HCT116 (cell line): Measurements from ENCODE around the gene PLCG2. TPM values are rescaled to one million over a fixed set of nuclear protein-coding genes. Genes with fewer than 3 reads are reported as not detected.

Experiments used
- ATAC-seq: fragments of 200-7000 bp; cut with Tn5 transposase; 2 replicates; pipeline ENCODE4 v1.9.1; 2020; ENCODE audit warnings: mild to moderate bottlenecking, moderate library complexity
- BruUV-seq: library from RNA; stranded (reverse); fragments of 400-500 nt; replicated peaks from 2 replicates; lab custom pipeline; 2021; lab: Mats Ljungman, UMichigan
- CTCF ChIA-PET: fragments of 300-600 bp; sonication (Branson Sonifier 250); formaldehyde crosslinking; loops from one replicate; lab custom pipeline; 2021; ENCODE audit warnings: antibody characterized with exemption; lab: Charles Lee
- POLR2A ChIA-PET: fragments of 300-600, 350-600 bp; sonication (Branson Sonifier 250); formaldehyde crosslinking; loops from one replicate; lab custom pipeline; 2021; ENCODE audit warnings: antibody characterized with exemption; lab: Charles Lee
- RAD21 ChIA-PET, 2 experiments: fragments of 300-600 bp; sonication (Branson Sonifier 250); formaldehyde crosslinking; loops; one replicate each; lab custom pipeline; 2023; ENCODE audit warnings: low total read pairs in 2 of 2; ENCODE audit not compliant: uncharacterized antibody in 2 of 2, unreplicated experiment in 2 of 2, low non-redundant PET in 1 of 2; lab: Charles Lee
- DNase-seq: peaks from one replicate; pipeline ENCODE4 v3.0.0-alpha.2; 2010; ENCODE audit warnings: low read depth, low spot score
- H2AFZ ChIP-seq: fragments of 200-600 bp; shearing (Covaris generic), sonication (generic); 2 replicates; pipeline ENCODE4 v1.6.1; 2017; ENCODE audit warnings: low read depth, mixed run types, mixed read lengths, antibody characterized with exemption, low read length; ENCODE audit not compliant: poor library complexity, severe bottlenecking
- H3K27ac ChIP-seq: 2 replicates; pipeline ENCODE4 v1.5.1; 2012; ENCODE audit warnings: low read depth, low read length
- H3K27me3 ChIP-seq: fragments of 200-600 bp; sonication (generic); 2 replicates; pipeline ENCODE4 v1.6.1; 2016; ENCODE audit warnings: mixed run types, low read length, mixed read lengths; ENCODE audit not compliant: insufficient read depth
- H3K36me3 ChIP-seq, 2 experiments: fragments of 200-500 bp in 1 of 2; fragments of 200-600 bp in 1 of 2; sonication (Bioruptor generic) in 1 of 2; sonication (generic) in 1 of 2; 2 replicates each; pipeline versions ENCODE4 v1.5.1 to v1.6.1; 2014 to 2016; ENCODE audit warnings: low read length in 2 of 2, inconsistent platforms in 1 of 2, mixed read lengths in 1 of 2, mixed run types in 1 of 2; ENCODE audit not compliant: insufficient read depth in 2 of 2, control insufficient read depth in 1 of 2
- H3K4me1 ChIP-seq, 2 experiments: fragments of 200-600 bp in 1 of 2; sonication (generic) in 1 of 2; 2 replicates each; pipeline versions ENCODE4 v1.5.1 to v1.6.1; 2012 to 2017; ENCODE audit warnings: low read length in 2 of 2, inconsistent platforms in 1 of 2, mild to moderate bottlenecking in 1 of 2, mixed read lengths in 1 of 2, mixed run types in 1 of 2, moderate library complexity in 1 of 2; ENCODE audit not compliant: insufficient read depth in 2 of 2, control insufficient read depth in 1 of 2
- H3K4me2 ChIP-seq: fragments of 200-600 bp; sonication (generic); 2 replicates; pipeline ENCODE4 v1.6.1; 2017; ENCODE audit warnings: mixed run types, low read length, mixed read lengths
- H3K4me3 ChIP-seq, 2 experiments: fragments of 200-600 bp in 1 of 2; sonication (generic) in 1 of 2; replicated peaks in 1 of 2; 2 replicates each; pipeline ENCODE4 v1.5.1; 2011 to 2016; ENCODE audit warnings: low read length in 2 of 2, control low read depth in 1 of 2, low read depth in 1 of 2, mild to moderate bottlenecking in 1 of 2, mixed read lengths in 1 of 2, mixed run types in 1 of 2
- H3K79me2 ChIP-seq: fragments of 200-600 bp; sonication (generic); 2 replicates; pipeline ENCODE4 v1.6.1; 2017; ENCODE audit warnings: mild to moderate bottlenecking, mixed run types, low read length, moderate library complexity, mixed read lengths; ENCODE audit not compliant: insufficient read depth
- H3K9ac ChIP-seq: fragments of 200-600 bp; sonication (generic); 2 replicates; pipeline ENCODE4 v1.6.1; 2016; ENCODE audit warnings: low read length, mixed read lengths
- H3K9me2 ChIP-seq: fragments of 200-600 bp; sonication (generic), shearing (Covaris generic); 2 replicates; pipeline ENCODE4 v1.6.1; 2017; ENCODE audit warnings: mixed run types, mild to moderate bottlenecking, moderate library complexity; ENCODE audit not compliant: insufficient read depth
- H3K9me3 ChIP-seq, 2 experiments: fragments of 200-500 bp in 1 of 2; fragments of 200-600 bp in 1 of 2; sonication (Bioruptor generic) in 1 of 2; sonication (generic) in 1 of 2; 2 replicates each; pipeline ENCODE4 v1.6.1; 2014 to 2017; ENCODE audit warnings: low read length in 2 of 2, mixed read lengths in 2 of 2, inconsistent platforms in 1 of 2, low read depth in 1 of 2, mild to moderate bottlenecking in 1 of 2, mixed run types in 1 of 2, moderate library complexity in 1 of 2; ENCODE audit not compliant: control insufficient read depth in 1 of 2, insufficient read depth in 1 of 2
- H4K20me1 ChIP-seq: fragments of 200-600 bp; sonication (generic), shearing (Covaris generic); 2 replicates; pipeline ENCODE4 v1.6.1; 2017; ENCODE audit warnings: mixed run types, mild to moderate bottlenecking, moderate library complexity; ENCODE audit not compliant: insufficient read depth
- ATF3 ChIP-seq: IDR thresholded peaks from 2 replicates; pipeline ENCODE4 v1.6.1; 2012
- CEBPB ChIP-seq: IDR thresholded peaks from 2 replicates; pipeline ENCODE4 v1.6.1; 2012; ENCODE audit warnings: low read depth
- ELF1 ChIP-seq: IDR thresholded peaks from 2 replicates; pipeline ENCODE4 v1.6.1; 2012; ENCODE audit warnings: low read depth, borderline replicate concordance
- EZH2 ChIP-seq: fragments of 200-600 bp; sonication (generic); IDR thresholded peaks from 2 replicates; pipeline ENCODE4 v1.6.1; 2017; ENCODE audit warnings: antibody characterized with exemption, mixed run types
- JUND ChIP-seq: IDR thresholded peaks from 2 replicates; pipeline ENCODE4 v1.6.1; 2012
- MAX ChIP-seq: IDR thresholded peaks from 2 replicates; pipeline ENCODE4 v1.6.1; 2012
- POLR2A ChIP-seq: IDR thresholded peaks from 2 replicates; pipeline ENCODE4 v1.7.0; 2011; ENCODE audit warnings: borderline replicate concordance; ENCODE audit not compliant: insufficient read depth, insufficient read length; ENCODE audit errors: extremely low read depth
- POLR2AphosphoS5 ChIP-seq: IDR thresholded peaks from 2 replicates; pipeline ENCODE4 v1.6.1; 2011; ENCODE audit warnings: mild to moderate bottlenecking, low read depth, low read length, moderate library complexity
- RAD21 ChIP-seq: IDR thresholded peaks from 2 replicates; pipeline ENCODE4 v1.6.1; 2012; ENCODE audit warnings: low read depth, mild to moderate bottlenecking
- SIN3A ChIP-seq: IDR thresholded peaks from 2 replicates; pipeline ENCODE4 v1.6.1; 2012; ENCODE audit warnings: low read depth
- SP1 ChIP-seq: IDR thresholded peaks from 2 replicates; pipeline ENCODE4 v1.6.1; 2012; ENCODE audit warnings: low read depth
- SRF ChIP-seq: IDR thresholded peaks from 2 replicates; pipeline ENCODE4 v1.6.1; 2012; ENCODE audit warnings: low read depth
- TCF7L2 ChIP-seq: IDR thresholded peaks from 2 replicates; pipeline ENCODE4 v1.7.0; 2011; ENCODE audit warnings: borderline replicate concordance, inconsistent platforms; ENCODE audit not compliant: insufficient read depth, insufficient read length; ENCODE audit errors: extremely low read depth
- YY1 ChIP-seq: IDR thresholded peaks from 2 replicates; pipeline ENCODE4 v1.6.1; 2011; ENCODE audit warnings: low read length, low read depth, moderate library complexity, mild to moderate bottlenecking; ENCODE audit not compliant: insufficient replicate concordance; ENCODE audit errors: extremely low read depth
- ZFX ChIP-seq: fragments of 450-650 bp; IDR thresholded peaks from 2 replicates; pipeline ENCODE4 v1.6.1; 2017
- ZNF274 ChIP-seq: fragments of 200-500 bp; sonication (Bioruptor generic); IDR thresholded peaks from 2 replicates; pipeline ENCODE4 v1.6.1; 2014; ENCODE audit warnings: mild to moderate bottlenecking, low read depth, low read length, inconsistent platforms
- intact Hi-C: fragments of 100-400 bp; cut with micrococcal nuclease; formaldehyde crosslinking; loops from 2 replicates; pipeline ENCODE4 v1.10.0; 2022
- total RNA-seq: library from RNA; stranded (reverse); gene quantifications from one replicate; pipeline ENCODE4 v1.2.1, GENCODE V29; 2021; ENCODE audit not compliant: unreplicated experiment
- TF ChIP-seq, protein P1 (sequence below): IDR thresholded peaks from 2 replicates; pipeline ENCODE4 v1.6.1; 2011; ENCODE audit warnings: mild to moderate bottlenecking, low read length, moderate library complexity; ENCODE audit not compliant: insufficient replicate concordance; ENCODE audit errors: extremely low read depth
- TF ChIP-seq, protein P2 (sequence below): IDR thresholded peaks from 2 replicates; pipeline ENCODE4 v1.6.1; 2012; ENCODE audit warnings: low read depth

Gene PLCG2
- total RNA-seq, 1 experiment from 2014 or later, result 31.2 TPM

DNA sequence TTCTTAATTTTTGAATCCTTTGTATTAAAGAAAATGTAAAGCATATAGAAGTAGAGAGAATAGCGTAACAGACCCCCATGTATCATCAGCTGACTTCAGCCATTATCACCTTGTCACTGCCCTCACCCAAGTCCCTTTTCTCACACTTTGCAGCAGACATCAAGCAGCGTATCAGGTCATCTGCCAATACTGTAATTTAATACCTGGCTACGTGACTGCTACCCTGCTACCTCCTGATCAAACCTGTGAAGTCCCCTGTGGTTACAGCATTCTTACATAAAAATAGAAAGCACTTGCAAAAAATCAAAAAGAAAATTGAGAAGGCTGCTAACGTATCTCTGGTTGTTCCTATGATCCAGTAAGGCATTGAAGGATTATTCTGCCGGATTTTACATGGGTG is 96.4 kb downstream of the PLCG2 start:
- DNase-seq, result no peak
- Histone ChIP-seq H2AFZ (no peak overlapping the region), H3K27me3 (no peaks in the 10 kb centered on the region), H3K36me3 (no peaks in the 10 kb centered on the region), H3K9me3 (no peaks in the 10 kb centered on the region), H3K79me2 (no peaks in the 10 kb centered on the region), H3K9me2 (no peaks in the 10 kb centered on the region), H3K4me2 (no peak overlapping the region), H3K27ac (no peak overlapping the region), H3K9ac (no peak overlapping the region), H4K20me1 (no peaks in the 10 kb centered on the region), H3K4me3 (no peak overlapping the region), H3K4me1 (no peaks in the 10 kb centered on the region)
- CTCF ChIA-PET, result interaction anchor here (0.9 to 4.8 kb wide), 4 partner anchors 8 to 138 kb away, joined by 3 to 39 read pairs (median 6); no protein-coding TSS in a partner anchor
- POLR2A ChIA-PET, result no interaction called here
- intact Hi-C loops, result loop anchor here (10.0 kb wide), 1 partner anchor 251 kb away; no protein-coding TSS in a partner anchor
- RAD21 ChIA-PET, result no interaction called here
- no peak for TF ChIP-seq POLR2AphosphoS5
- no peak for TF ChIP-seq SRF
- TF ChIP-seq JUND, result no peak
- no peak for TF ChIP-seq ATF3
- no peak for TF ChIP-seq RAD21
- no peak for TF ChIP-seq TCF7L2
- TF ChIP-seq, protein P1, sequence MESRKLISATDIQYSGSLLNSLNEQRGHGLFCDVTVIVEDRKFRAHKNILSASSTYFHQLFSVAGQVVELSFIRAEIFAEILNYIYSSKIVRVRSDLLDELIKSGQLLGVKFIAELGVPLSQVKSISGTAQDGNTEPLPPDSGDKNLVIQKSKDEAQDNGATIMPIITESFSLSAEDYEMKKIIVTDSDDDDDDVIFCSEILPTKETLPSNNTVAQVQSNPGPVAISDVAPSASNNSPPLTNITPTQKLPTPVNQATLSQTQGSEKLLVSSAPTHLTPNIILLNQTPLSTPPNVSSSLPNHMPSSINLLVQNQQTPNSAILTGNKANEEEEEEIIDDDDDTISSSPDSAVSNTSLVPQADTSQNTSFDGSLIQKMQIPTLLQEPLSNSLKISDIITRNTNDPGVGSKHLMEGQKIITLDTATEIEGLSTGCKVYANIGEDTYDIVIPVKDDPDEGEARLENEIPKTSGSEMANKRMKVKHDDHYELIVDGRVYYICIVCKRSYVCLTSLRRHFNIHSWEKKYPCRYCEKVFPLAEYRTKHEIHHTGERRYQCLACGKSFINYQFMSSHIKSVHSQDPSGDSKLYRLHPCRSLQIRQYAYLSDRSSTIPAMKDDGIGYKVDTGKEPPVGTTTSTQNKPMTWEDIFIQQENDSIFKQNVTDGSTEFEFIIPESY, result no peak
- TF ChIP-seq, protein P2, sequence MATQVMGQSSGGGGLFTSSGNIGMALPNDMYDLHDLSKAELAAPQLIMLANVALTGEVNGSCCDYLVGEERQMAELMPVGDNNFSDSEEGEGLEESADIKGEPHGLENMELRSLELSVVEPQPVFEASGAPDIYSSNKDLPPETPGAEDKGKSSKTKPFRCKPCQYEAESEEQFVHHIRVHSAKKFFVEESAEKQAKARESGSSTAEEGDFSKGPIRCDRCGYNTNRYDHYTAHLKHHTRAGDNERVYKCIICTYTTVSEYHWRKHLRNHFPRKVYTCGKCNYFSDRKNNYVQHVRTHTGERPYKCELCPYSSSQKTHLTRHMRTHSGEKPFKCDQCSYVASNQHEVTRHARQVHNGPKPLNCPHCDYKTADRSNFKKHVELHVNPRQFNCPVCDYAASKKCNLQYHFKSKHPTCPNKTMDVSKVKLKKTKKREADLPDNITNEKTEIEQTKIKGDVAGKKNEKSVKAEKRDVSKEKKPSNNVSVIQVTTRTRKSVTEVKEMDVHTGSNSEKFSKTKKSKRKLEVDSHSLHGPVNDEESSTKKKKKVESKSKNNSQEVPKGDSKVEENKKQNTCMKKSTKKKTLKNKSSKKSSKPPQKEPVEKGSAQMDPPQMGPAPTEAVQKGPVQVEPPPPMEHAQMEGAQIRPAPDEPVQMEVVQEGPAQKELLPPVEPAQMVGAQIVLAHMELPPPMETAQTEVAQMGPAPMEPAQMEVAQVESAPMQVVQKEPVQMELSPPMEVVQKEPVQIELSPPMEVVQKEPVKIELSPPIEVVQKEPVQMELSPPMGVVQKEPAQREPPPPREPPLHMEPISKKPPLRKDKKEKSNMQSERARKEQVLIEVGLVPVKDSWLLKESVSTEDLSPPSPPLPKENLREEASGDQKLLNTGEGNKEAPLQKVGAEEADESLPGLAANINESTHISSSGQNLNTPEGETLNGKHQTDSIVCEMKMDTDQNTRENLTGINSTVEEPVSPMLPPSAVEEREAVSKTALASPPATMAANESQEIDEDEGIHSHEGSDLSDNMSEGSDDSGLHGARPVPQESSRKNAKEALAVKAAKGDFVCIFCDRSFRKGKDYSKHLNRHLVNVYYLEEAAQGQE, result no peak
- no peak for TF ChIP-seq YY1
- TF ChIP-seq MAX, result no peak
- TF ChIP-seq SP1, result no peak
- TF ChIP-seq SIN3A, result no peak
- TF ChIP-seq POLR2A, result no peak
- TF ChIP-seq ZFX, result no peak
- TF ChIP-seq ZNF274, result no peak
- TF ChIP-seq EZH2, result no peak
- TF ChIP-seq ELF1, result no peak
- no peak for TF ChIP-seq CEBPB
- ATAC-seq, result no peak
- no TSS peak for BruUV-seq
